Liver (tissue), 9 donors: ENCODE data around the gene MBD6. TPM values are rescaled to one million over a fixed set of nuclear protein-coding genes. Genes with fewer than 3 reads are reported as not detected.

Source experiments
- DNase-seq: peaks from one replicate; pipeline ENCODE4 v3.0.0-alpha.2; 2017; ENCODE audit warnings: low spot score
- H3K27ac ChIP-seq, 2 donors: one replicate each; pipeline ENCODE4 v1.7.0; 2013; ENCODE audit warnings: inconsistent platforms in 2 of 2, low read length in 2 of 2, control low read depth in 1 of 2, low read depth in 1 of 2, mild to moderate bottlenecking in 1 of 2
- H3K27me3 ChIP-seq, 4 donors: one replicate each; pipeline versions ENCODE4 v1.6.1 to v1.7.0; 2013; ENCODE audit warnings: low read length in 3 of 4, inconsistent platforms in 1 of 4, mild to moderate bottlenecking in 1 of 4, moderate library complexity in 1 of 4; ENCODE audit not compliant: control insufficient read depth in 4 of 4, insufficient read depth in 4 of 4
- H3K36me3 ChIP-seq, 4 donors: one replicate each; pipeline versions ENCODE4 v1.6.1 to v1.7.0; 2013; ENCODE audit warnings: low read length in 3 of 4, mild to moderate bottlenecking in 3 of 4, low read depth in 1 of 4, moderate library complexity in 1 of 4; ENCODE audit not compliant: control insufficient read depth in 4 of 4, insufficient read depth in 3 of 4
- H3K4me1 ChIP-seq, 4 donors: one replicate each; pipeline versions ENCODE4 v1.6.1 to v1.7.0; 2013; ENCODE audit warnings: low read length in 3 of 4, mild to moderate bottlenecking in 3 of 4, moderate library complexity in 1 of 4; ENCODE audit not compliant: control insufficient read depth in 4 of 4, insufficient read depth in 4 of 4
- H3K4me3 ChIP-seq, 3 donors: one replicate each; pipeline versions ENCODE4 v1.6.1 to v1.7.0; 2013; ENCODE audit warnings: low read length in 3 of 3, control low read depth in 1 of 3, low read depth in 1 of 3, mild to moderate bottlenecking in 1 of 3
- H3K9ac ChIP-seq, 2 donors: one replicate each; pipeline ENCODE4 v1.7.0; 2013; ENCODE audit warnings: low read length in 2 of 2, mild to moderate bottlenecking in 2 of 2, moderate library complexity in 2 of 2, control low read depth in 1 of 2, low read depth in 1 of 2
- H3K9me3 ChIP-seq, 4 donors: one replicate each; pipeline versions ENCODE4 v1.6.1 to v1.7.0; 2013; ENCODE audit warnings: low read length in 3 of 4; ENCODE audit not compliant: control insufficient read depth in 4 of 4
- EGR1 ChIP-seq, 2 donors: IDR thresholded peaks; 2 replicates each; pipeline ENCODE4 v1.6.1; 2016 to 2018; ENCODE audit warnings: antibody characterized with exemption in 2 of 2, low read depth in 2 of 2
- FOXA1 ChIP-seq: IDR thresholded peaks from 2 replicates; pipeline ENCODE4 v1.6.1; 2016; ENCODE audit warnings: antibody characterized with exemption
- FOXA2 ChIP-seq: IDR thresholded peaks from 2 replicates; pipeline ENCODE4 v1.6.1; 2016; ENCODE audit warnings: antibody characterized with exemption
- GABPA ChIP-seq, 2 donors: IDR thresholded peaks in 1 of 2; conservative IDR thresholded peaks in 1 of 2; 2 replicates each; pipeline ENCODE4 v1.6.1; 2016; ENCODE audit warnings: antibody characterized with exemption in 2 of 2, mild to moderate bottlenecking in 1 of 2, moderate library complexity in 1 of 2
- HNF4A ChIP-seq, 2 donors: conservative IDR thresholded peaks; 2 replicates each; pipeline ENCODE4 v1.6.1; 2016; ENCODE audit warnings: antibody characterized with exemption in 2 of 2, mild to moderate bottlenecking in 2 of 2
- HNF4G ChIP-seq: IDR thresholded peaks from 2 replicates; pipeline ENCODE4 v1.6.1; 2016; ENCODE audit warnings: antibody characterized with exemption
- NR2F2 ChIP-seq: IDR thresholded peaks from 2 replicates; pipeline ENCODE4 v1.6.1; 2016; ENCODE audit warnings: antibody characterized with exemption
- SP1 ChIP-seq: IDR thresholded peaks from 2 replicates; pipeline ENCODE4 v1.6.1; 2018; ENCODE audit warnings: antibody characterized with exemption, mild to moderate bottlenecking
- YY1 ChIP-seq: IDR thresholded peaks from 2 replicates; pipeline ENCODE4 v1.6.1; 2016; ENCODE audit warnings: antibody characterized with exemption, mild to moderate bottlenecking
- WGBS: extraction: QIAGEN DNeasy Blood & Tissue Kit; methylation state at CpG from one replicate; pipeline ENCODE4 v1.1.7; 2013; 5-methylcytosine and 5-hydroxymethylcytosine counted together
- polyA plus RNA-seq, 2 donors: library from polyadenylated mRNA; stranded (reverse) in 1 of 2; unstranded in 1 of 2; fragments of 200-250 nt in 1 of 2; fragments of >200 nt in 1 of 2; fragmentation: Nextera tagmentation in 1 of 2; extraction: Ambion mirVana in 1 of 2; gene quantifications; one replicate each; pipeline versions ENCODE4 v1.2.1 to v1.2.3, GENCODE V29; 2013 to 2015
- total RNA-seq, 2 donors: library from RNA; depleted of rRNA; stranded (reverse); fragments of >200 nt; gene quantifications; one replicate each; pipeline ENCODE4 v1.2.3, GENCODE V29; 2014
- TF ChIP-seq, protein P1 (sequence below): IDR thresholded peaks from 2 replicates; pipeline ENCODE4 v1.6.1; 2016; ENCODE audit warnings: antibody characterized with exemption
- TF ChIP-seq, protein P2 (sequence below): IDR thresholded peaks from 2 replicates; pipeline ENCODE4 v1.6.1; 2016; ENCODE audit warnings: antibody characterized with exemption
- TF ChIP-seq, protein P3 (sequence below): fragments of 150-350 bp; IDR thresholded peaks from 2 replicates; pipeline ENCODE4 v1.5.1; 2017; ENCODE audit warnings: improper control_type of control experiment, low read depth, low read length; ENCODE audit not compliant: missing input control
- TF ChIP-seq, protein P4 (sequence below): IDR thresholded peaks from 2 replicates; pipeline ENCODE4 v1.6.1; 2016; ENCODE audit warnings: antibody characterized with exemption
- TF ChIP-seq, protein P5 (sequence below): IDR thresholded peaks from 2 replicates; pipeline ENCODE4 v1.6.1; 2016; ENCODE audit warnings: antibody characterized with exemption, mild to moderate bottlenecking
- donor health status: healthy.
- donor health status: healthy.
- donor health status: healthy.
- donor health status: healthy.
- donor health status: healthy.

MBD6 gene
- total and polyA plus RNA-seq, 4 donors: 9.9 to 20.2 (median 14.9) TPM

DNA sequence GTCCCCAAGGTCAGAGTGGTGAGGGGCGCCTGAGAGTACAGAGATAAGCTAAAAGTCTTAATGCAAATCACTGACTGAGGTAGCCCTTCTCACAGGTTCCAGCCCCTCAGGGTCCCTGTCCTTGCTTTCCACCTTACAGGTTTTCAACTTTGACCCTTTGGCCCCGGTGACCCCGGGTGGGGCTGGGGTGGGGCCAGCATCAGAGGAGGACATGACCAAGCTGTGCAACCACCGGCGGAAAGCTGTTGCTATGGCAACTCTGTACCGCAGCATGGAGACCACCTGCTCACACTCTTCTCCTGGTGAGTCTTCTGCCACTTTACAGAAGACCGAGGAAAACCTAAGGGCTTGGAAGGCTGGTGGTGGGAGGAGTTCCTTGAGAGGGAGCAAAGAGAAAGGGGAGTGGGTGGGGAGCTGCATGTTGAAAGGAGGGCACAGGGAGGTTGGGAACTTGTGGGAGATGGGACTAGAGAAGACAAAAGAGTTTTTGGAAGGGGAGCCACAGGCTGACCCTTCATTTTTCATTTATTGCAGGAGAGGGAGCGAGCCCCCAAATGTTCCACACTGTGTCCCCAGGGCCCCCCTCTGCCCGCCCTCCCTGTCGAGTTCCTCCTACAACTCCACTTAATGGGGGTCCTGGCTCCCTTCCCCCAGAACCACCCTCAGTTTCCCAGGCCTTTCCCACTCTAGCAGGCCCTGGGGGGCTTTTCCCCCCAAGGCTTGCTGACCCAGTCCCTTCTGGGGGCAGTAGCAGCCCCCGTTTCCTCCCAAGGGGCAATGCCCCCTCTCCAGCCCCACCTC lies 2.4 kb downstream of the MBD6 start:
- 71% methylated on average over 11 of the region's 11 CpGs for WGBS
- TF ChIP-seq HNF4G (no peak), NR2F2 (peak; percentile 47), HNF4A (conservative IDR thresholded peaks at IDR 0.05) (no peak)

DNA sequence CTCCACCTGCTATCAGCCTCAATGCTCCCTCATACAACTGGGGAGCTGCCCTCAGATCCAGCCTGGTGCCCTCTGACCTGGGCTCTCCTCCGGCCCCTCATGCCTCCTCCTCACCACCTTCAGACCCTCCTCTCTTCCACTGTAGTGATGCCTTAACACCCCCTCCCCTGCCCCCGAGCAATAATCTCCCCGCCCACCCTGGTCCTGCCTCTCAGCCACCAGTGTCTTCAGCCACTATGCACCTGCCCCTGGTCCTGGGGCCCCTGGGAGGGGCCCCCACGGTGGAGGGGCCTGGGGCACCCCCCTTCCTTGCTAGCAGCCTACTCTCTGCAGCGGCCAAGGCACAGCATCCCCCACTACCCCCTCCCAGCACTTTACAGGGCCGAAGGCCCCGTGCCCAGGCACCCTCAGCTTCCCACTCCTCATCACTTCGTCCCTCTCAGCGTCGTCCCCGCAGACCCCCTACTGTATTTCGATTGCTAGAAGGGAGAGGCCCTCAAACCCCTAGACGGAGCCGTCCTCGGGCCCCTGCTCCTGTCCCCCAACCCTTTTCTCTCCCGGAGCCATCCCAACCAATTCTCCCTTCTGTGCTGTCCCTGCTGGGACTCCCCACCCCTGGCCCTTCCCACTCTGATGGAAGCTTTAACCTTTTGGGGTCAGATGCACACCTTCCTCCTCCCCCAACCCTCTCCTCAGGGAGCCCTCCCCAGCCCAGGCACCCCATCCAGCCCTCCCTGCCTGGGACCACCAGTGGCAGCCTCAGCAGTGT lies 3.2 kb downstream of the MBD6 start:
- TF ChIP-seq HNF4A (conservative IDR thresholded peaks at IDR 0.05) (no peak), GABPA (IDR thresholded peaks at IDR 0.05 in 1 of 2, conservative IDR thresholded peaks at IDR 0.05 in 1 of 2) (no peak), FOXA2 (no peak), NR2F2 (no peak), YY1 (no peak), SP1 (no peak), FOXA1 (no peak), HNF4G (no peak), EGR1 (IDR thresholded peaks at IDR 0.05; ENCODE audit: low read depth in 2 of 2) (no peak)
- TF ChIP-seq, protein P1, sequence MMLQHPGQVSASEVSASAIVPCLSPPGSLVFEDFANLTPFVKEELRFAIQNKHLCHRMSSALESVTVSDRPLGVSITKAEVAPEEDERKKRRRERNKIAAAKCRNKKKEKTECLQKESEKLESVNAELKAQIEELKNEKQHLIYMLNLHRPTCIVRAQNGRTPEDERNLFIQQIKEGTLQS: no peak
- TF ChIP-seq, protein P2, sequence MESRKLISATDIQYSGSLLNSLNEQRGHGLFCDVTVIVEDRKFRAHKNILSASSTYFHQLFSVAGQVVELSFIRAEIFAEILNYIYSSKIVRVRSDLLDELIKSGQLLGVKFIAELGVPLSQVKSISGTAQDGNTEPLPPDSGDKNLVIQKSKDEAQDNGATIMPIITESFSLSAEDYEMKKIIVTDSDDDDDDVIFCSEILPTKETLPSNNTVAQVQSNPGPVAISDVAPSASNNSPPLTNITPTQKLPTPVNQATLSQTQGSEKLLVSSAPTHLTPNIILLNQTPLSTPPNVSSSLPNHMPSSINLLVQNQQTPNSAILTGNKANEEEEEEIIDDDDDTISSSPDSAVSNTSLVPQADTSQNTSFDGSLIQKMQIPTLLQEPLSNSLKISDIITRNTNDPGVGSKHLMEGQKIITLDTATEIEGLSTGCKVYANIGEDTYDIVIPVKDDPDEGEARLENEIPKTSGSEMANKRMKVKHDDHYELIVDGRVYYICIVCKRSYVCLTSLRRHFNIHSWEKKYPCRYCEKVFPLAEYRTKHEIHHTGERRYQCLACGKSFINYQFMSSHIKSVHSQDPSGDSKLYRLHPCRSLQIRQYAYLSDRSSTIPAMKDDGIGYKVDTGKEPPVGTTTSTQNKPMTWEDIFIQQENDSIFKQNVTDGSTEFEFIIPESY: no peak
- TF ChIP-seq, protein P3, sequence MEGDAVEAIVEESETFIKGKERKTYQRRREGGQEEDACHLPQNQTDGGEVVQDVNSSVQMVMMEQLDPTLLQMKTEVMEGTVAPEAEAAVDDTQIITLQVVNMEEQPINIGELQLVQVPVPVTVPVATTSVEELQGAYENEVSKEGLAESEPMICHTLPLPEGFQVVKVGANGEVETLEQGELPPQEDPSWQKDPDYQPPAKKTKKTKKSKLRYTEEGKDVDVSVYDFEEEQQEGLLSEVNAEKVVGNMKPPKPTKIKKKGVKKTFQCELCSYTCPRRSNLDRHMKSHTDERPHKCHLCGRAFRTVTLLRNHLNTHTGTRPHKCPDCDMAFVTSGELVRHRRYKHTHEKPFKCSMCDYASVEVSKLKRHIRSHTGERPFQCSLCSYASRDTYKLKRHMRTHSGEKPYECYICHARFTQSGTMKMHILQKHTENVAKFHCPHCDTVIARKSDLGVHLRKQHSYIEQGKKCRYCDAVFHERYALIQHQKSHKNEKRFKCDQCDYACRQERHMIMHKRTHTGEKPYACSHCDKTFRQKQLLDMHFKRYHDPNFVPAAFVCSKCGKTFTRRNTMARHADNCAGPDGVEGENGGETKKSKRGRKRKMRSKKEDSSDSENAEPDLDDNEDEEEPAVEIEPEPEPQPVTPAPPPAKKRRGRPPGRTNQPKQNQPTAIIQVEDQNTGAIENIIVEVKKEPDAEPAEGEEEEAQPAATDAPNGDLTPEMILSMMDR: no peak
- TF ChIP-seq, protein P4, sequence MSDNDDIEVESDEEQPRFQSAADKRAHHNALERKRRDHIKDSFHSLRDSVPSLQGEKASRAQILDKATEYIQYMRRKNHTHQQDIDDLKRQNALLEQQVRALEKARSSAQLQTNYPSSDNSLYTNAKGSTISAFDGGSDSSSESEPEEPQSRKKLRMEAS: no peak
- TF ChIP-seq, protein P5, sequence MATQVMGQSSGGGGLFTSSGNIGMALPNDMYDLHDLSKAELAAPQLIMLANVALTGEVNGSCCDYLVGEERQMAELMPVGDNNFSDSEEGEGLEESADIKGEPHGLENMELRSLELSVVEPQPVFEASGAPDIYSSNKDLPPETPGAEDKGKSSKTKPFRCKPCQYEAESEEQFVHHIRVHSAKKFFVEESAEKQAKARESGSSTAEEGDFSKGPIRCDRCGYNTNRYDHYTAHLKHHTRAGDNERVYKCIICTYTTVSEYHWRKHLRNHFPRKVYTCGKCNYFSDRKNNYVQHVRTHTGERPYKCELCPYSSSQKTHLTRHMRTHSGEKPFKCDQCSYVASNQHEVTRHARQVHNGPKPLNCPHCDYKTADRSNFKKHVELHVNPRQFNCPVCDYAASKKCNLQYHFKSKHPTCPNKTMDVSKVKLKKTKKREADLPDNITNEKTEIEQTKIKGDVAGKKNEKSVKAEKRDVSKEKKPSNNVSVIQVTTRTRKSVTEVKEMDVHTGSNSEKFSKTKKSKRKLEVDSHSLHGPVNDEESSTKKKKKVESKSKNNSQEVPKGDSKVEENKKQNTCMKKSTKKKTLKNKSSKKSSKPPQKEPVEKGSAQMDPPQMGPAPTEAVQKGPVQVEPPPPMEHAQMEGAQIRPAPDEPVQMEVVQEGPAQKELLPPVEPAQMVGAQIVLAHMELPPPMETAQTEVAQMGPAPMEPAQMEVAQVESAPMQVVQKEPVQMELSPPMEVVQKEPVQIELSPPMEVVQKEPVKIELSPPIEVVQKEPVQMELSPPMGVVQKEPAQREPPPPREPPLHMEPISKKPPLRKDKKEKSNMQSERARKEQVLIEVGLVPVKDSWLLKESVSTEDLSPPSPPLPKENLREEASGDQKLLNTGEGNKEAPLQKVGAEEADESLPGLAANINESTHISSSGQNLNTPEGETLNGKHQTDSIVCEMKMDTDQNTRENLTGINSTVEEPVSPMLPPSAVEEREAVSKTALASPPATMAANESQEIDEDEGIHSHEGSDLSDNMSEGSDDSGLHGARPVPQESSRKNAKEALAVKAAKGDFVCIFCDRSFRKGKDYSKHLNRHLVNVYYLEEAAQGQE: no peak
- Histone ChIP-seq H3K36me3 (peaks cover 17 to 43% (median 32%) of the 10 kb centered on the region in 4 donors), H3K27ac (no peak overlapping the region), H3K9ac (no peak overlapping the region), H3K27me3 (no peaks in the 10 kb centered on the region), H3K9me3 (no peaks in the 10 kb centered on the region), H3K4me3 (no peak overlapping the region), H3K4me1 (peaks cover 9 to 34% (median 24%) of the 10 kb centered on the region in 4 donors)
- 88% methylated on average over 16 of the region's 16 CpGs for WGBS
- DNase-seq: no peak

More for the DNA sequence above, 2.4 kb downstream of the MBD6 start:
- H3K4me3 ChIP-seq: no peak overlapping the region
- peaks cover 15 to 35% (median 24%) of the 10 kb centered on the region in 4 donors for H3K36me3 ChIP-seq
- no peak for DNase-seq
- H3K9me3 ChIP-seq: no peaks in the 10 kb centered on the region
- no peak overlapping the region for H3K27ac ChIP-seq
- no peaks in the 10 kb centered on the region for H3K27me3 ChIP-seq
- peaks cover 9 to 35% (median 24%) of the 10 kb centered on the region in 4 donors for H3K4me1 ChIP-seq
- H3K9ac ChIP-seq: peak overlapping the region in 1 of 2 donors; percentile 96
